Common myeloid progenitor, CD34-positive (primary cell): ENCODE data around the gene SPATA6L.
A peak's percentile ranks its signal among the peaks of the same experiment; 100 is the strongest.

ENCODE experiments used
- CTCF ChIA-PET: fragments of 350-600 bp; sonication (Branson Sonifier 250); formaldehyde crosslinking; loops from one replicate; lab custom pipeline; 2021; ENCODE audit warnings: antibody characterized with exemption; lab: Charles Lee
- POLR2A ChIA-PET: fragments of 350-600 bp; sonication (Branson Sonifier 250); formaldehyde crosslinking; loops from one replicate; lab custom pipeline; 2021; ENCODE audit warnings: antibody characterized with exemption; lab: Charles Lee
- DNase-seq, 3 donors: peaks; one replicate each; pipeline versions ENCODE4 v3.0.0 to v3.0.0-alpha.2; 2013
- H3K27ac ChIP-seq, 2 experiments: 1 replicate in 1 of 2; 2 replicates in 1 of 2; pipeline ENCODE4 v1.7.0; 2013; ENCODE audit warnings: inconsistent platforms in 2 of 2, low read length in 2 of 2, mild to moderate bottlenecking in 2 of 2, low read depth in 1 of 2, moderate library complexity in 1 of 2; ENCODE audit not compliant: severe bottlenecking in 2 of 2, insufficient read depth in 1 of 2, poor library complexity in 1 of 2
- H3K27me3 ChIP-seq, 5 experiments: replicated peaks in 2 of 5; 1 replicate in 3 of 5; 2 replicates in 2 of 5; pipeline versions ENCODE4 v1.6.1 to v1.7.0; 2013; ENCODE audit warnings: low read length in 4 of 5, mild to moderate bottlenecking in 2 of 5, moderate library complexity in 2 of 5, inconsistent platforms in 1 of 5; ENCODE audit not compliant: insufficient read depth in 5 of 5, control insufficient read depth in 4 of 5
- H3K36me3 ChIP-seq, 4 experiments: 1 replicate in 2 of 4; 2 replicates in 2 of 4; pipeline versions ENCODE4 v1.6.1 to v1.7.0; 2013; ENCODE audit warnings: low read length in 3 of 4, control low read depth in 1 of 4, mild to moderate bottlenecking in 1 of 4; ENCODE audit not compliant: control insufficient read depth in 4 of 4, insufficient read depth in 4 of 4
- H3K4me1 ChIP-seq, 4 experiments: 1 replicate in 3 of 4; 2 replicates in 1 of 4; pipeline versions ENCODE4 v1.6.1 to v1.7.1; 2013; ENCODE audit warnings: low read length in 3 of 4, mild to moderate bottlenecking in 3 of 4, control low read depth in 1 of 4, inconsistent platforms in 1 of 4, moderate library complexity in 1 of 4; ENCODE audit not compliant: control insufficient read depth in 4 of 4, insufficient read depth in 4 of 4; ENCODE audit errors: control extremely low read depth in 1 of 4
- H3K4me3 ChIP-seq, 7 experiments: 1 replicate in 4 of 7; 2 replicates in 3 of 7; pipeline versions ENCODE4 v1.5.1 to v1.7.0; 2013; ENCODE audit warnings: mild to moderate bottlenecking in 7 of 7, low read length in 6 of 7, moderate library complexity in 6 of 7, inconsistent platforms in 2 of 7, low read depth in 2 of 7, control low read depth in 1 of 7; ENCODE audit not compliant: insufficient read depth in 4 of 7, control insufficient read depth in 1 of 7; ENCODE audit errors: extremely low read depth in 1 of 7
- H3K9me3 ChIP-seq, 5 experiments: 1 replicate in 4 of 5; 2 replicates in 1 of 5; pipeline versions ENCODE4 v1.6.1 to v1.7.1; 2013; ENCODE audit warnings: low read length in 4 of 5, mild to moderate bottlenecking in 2 of 5, inconsistent platforms in 1 of 5, low read depth in 1 of 5, moderate library complexity in 1 of 5; ENCODE audit not compliant: control insufficient read depth in 4 of 5, insufficient read depth in 2 of 5; ENCODE audit errors: control extremely low read depth in 1 of 5
- WGBS: methylation state at CpG from one replicate; pipeline ENCODE4 v1.1.5; 2013; ENCODE audit not compliant: insufficient coverage; 5-methylcytosine and 5-hydroxymethylcytosine counted together

SPATA6L gene

DNA sequence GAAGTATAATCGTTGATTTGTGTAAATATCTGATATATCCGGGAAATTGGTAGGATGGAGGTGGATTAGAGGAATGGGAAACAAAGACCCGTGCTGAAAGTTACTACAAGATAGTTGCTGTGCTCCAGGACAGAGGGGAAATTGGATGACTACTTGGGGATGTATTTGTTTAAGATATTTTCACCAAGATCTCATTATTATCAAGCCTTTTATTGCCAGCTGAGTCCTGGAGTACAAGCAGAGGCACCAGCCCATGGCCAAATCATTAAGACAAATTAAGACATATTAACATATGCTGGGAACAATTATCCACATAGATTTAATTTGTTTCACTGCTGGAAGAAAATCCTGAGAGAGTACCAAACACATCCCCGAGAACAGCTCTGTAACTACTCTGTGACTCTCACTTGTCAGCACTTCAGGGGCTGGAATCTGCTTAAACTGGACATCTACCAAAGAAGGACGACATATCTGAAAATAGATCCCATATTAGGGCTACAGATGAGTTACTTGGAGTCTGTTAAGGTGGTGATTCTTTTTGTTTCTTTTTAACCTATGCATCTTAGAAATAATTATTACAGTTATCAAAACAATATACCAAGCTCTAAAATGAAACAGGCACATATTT lies 107.8 kb downstream of the SPATA6L start:
- H3K27ac ChIP-seq, result no peak overlapping the region
- H3K9me3 ChIP-seq, result no peaks in the 10 kb centered on the region
- peaks cover 0 to 5% (median 4%) of the 10 kb centered on the region in 4 experiments for H3K4me1 ChIP-seq
- peaks cover 0 to 23% (median 3%) of the 10 kb centered on the region in 5 experiments for H3K27me3 ChIP-seq
- ChIA-PET CTCF (no interaction called here), POLR2A (no interaction called here)
- H3K36me3 ChIP-seq, result no peaks in the 10 kb centered on the region
- no peak overlapping the region for H3K4me3 ChIP-seq
- WGBS, result 100% methylated on average over 2 of the region's 5 CpGs
- no peak for DNase-seq

- H3K27me3 ChIP-seq, result peaks cover 0 to 32% (median 0%) of the 10 kb centered on the region in 5 experiments
- no peak overlapping the region for H3K4me3 ChIP-seq
- H3K27ac ChIP-seq, result no peak overlapping the region
- no peaks in the 10 kb centered on the region for H3K4me1 ChIP-seq
- no peak for DNase-seq
- ChIA-PET POLR2A (no interaction called here), CTCF (no interaction called here)
- H3K9me3 ChIP-seq, result no peaks in the 10 kb centered on the region
- WGBS, result 100% methylated on average over 1 of the region's 2 CpGs
- no peaks in the 10 kb centered on the region for H3K36me3 ChIP-seq
Observed at GRCh38 chr9:4555236-4555635, 111.0 kb downstream of the SPATA6L start.

DNA sequence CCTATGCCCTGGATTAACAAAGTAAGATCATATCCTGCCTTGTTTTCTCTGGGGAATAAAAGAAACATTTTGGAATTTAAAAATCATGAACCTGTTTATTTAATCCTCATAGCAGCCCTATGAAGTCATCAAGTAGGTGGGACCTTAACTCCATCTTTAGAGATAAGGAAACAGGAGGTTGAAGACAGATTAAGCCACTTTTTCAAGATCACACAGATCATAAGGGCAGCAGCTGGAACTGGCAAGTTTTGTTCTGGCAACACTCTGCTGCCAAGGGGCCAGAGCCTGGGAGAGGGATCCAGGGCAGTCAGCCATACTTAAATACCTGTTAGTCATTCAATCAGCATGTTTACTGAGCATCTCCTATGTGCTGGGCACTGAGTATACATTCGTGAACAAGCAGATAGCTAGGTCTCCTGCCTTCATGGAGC lies 112.3 kb downstream of the SPATA6L start:
- DNase-seq, result peak in 2 of 3 donors; percentile 19 to 36
- 100% methylated on average over 1 of the region's 1 CpG for WGBS
- Histone ChIP-seq H3K9me3 (no peaks in the 10 kb centered on the region), H3K27ac (no peak overlapping the region), H3K4me1 (no peaks in the 10 kb centered on the region), H3K36me3 (no peaks in the 10 kb centered on the region), H3K4me3 (no peak overlapping the region), H3K27me3 (peaks cover 0 to 30% (median 0%) of the 10 kb centered on the region in 5 experiments)
- ChIA-PET CTCF (interaction anchor here (0.8 kb wide), 1 partner anchor 169 kb away, joined by 3 read pairs; no protein-coding TSS in a partner anchor), POLR2A (no interaction called here)

- CTCF ChIA-PET, result interaction anchor here (0.9 kb wide), 1 partner anchor 14 kb away, joined by 3 read pairs; no protein-coding TSS in a partner anchor
- no peak overlapping the region for H3K27ac ChIP-seq
- POLR2A ChIA-PET, result interaction anchor here (0.6 kb wide), 1 partner anchor 884 kb away, joined by 5 read pairs; no protein-coding TSS in a partner anchor
- no peaks in the 10 kb centered on the region for H3K36me3 ChIP-seq
- DNase-seq, result no peak
- H3K4me1 ChIP-seq, result peaks cover 0 to 5% (median 0%) of the 10 kb centered on the region in 4 experiments
- no peak overlapping the region for H3K4me3 ChIP-seq
- H3K27me3 ChIP-seq, result peaks cover 0 to 24% (median 0%) of the 10 kb centered on the region in 5 experiments
- 100% methylated on average over 1 of the region's 4 CpGs for WGBS
- H3K9me3 ChIP-seq, result no peaks in the 10 kb centered on the region
Observed at GRCh38 chr9:4550777-4551484, 115.3 kb downstream of the SPATA6L start.

- H3K4me3 ChIP-seq, result no peak overlapping the region
- WGBS, result 90% methylated on average over 2 of the region's 4 CpGs
- CTCF ChIA-PET, result interaction anchor here (1.9 to 2.1 kb wide), 2 partner anchors 10 to 183 kb away, joined by 6 read pairs; no protein-coding TSS in a partner anchor
- H3K27ac ChIP-seq, result no peak overlapping the region
- peaks cover 0 to 22% (median 0%) of the 10 kb centered on the region in 5 experiments for H3K27me3 ChIP-seq
- no peaks in the 10 kb centered on the region for H3K9me3 ChIP-seq
- no peak for DNase-seq
- peaks cover 0 to 5% (median 0%) of the 10 kb centered on the region in 4 experiments for H3K4me1 ChIP-seq
- POLR2A ChIA-PET, result no interaction called here
- no peaks in the 10 kb centered on the region for H3K36me3 ChIP-seq
Observed at GRCh38 chr9:4549751-4550295, 116.5 kb downstream of the SPATA6L start.

DNA sequence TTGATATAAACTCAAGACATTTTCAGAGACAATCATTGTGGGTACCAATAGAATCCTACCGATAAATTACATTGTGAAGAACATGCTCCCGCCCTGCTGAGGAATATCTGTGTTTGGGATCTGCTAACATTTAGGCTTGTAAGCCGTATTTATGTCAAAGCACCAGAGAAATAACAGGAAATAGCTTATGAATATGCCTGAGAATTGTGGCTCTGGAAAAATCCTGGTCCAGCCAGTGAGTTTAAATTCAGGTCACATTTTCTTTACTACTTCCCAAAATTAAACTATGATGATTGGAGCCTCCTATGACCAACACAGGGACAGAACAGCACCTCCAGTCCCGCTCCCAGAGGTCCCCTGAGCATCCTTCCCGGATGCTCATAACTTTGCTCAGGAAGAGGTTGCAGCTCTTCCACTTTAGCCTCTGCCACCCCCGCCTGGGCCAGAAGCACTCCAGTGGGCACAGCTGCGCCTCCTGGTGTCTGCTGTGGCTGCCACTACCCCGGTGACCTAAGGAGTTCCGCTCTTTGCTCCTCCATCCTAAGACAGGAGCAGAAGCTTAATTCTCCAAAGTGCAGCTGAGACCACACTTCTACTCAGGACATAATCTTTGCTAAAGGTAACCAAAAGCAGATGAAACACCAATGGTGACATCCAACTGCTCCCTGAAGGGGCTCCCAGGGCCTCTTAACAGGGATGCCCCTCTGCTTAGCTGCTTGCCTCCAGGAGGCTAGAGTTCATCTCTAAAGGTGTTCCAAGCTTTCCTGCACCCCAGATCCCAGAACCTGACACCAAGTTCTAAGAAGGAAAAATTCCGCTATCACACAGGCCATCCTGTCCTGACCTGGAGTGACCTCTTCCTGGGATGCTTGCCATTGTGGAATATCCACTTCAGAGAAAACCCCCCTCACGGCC lies 117.2 kb downstream of the SPATA6L start:
- ChIA-PET CTCF (interaction anchor here (0.6 to 2.1 kb wide), 5 partner anchors 9 to 1083 kb away, joined by 3 to 6 read pairs (median 3); no protein-coding TSS in a partner anchor), POLR2A (no interaction called here)
- Histone ChIP-seq H3K4me1 (peaks cover 0 to 5% (median 0%) of the 10 kb centered on the region in 4 experiments), H3K4me3 (no peak overlapping the region), H3K9me3 (no peaks in the 10 kb centered on the region), H3K36me3 (no peaks in the 10 kb centered on the region), H3K27ac (no peak overlapping the region), H3K27me3 (peaks cover 0 to 20% (median 0%) of the 10 kb centered on the region in 5 experiments)
- 72% methylated on average over 11 of the region's 11 CpGs for WGBS
- peak in 2 of 3 donors; percentile 12 to 14 for DNase-seq
